ENCODE measurements around the gene TREML4. TPM values are rescaled to one million over a fixed set of nuclear protein-coding genes. Genes with fewer than 3 reads are reported as not detected.

The TREML4 gene
- total and polyA plus RNA-seq, 2 of the 4 experiments (the other 2 are of a cell fraction): not detected

DNA sequence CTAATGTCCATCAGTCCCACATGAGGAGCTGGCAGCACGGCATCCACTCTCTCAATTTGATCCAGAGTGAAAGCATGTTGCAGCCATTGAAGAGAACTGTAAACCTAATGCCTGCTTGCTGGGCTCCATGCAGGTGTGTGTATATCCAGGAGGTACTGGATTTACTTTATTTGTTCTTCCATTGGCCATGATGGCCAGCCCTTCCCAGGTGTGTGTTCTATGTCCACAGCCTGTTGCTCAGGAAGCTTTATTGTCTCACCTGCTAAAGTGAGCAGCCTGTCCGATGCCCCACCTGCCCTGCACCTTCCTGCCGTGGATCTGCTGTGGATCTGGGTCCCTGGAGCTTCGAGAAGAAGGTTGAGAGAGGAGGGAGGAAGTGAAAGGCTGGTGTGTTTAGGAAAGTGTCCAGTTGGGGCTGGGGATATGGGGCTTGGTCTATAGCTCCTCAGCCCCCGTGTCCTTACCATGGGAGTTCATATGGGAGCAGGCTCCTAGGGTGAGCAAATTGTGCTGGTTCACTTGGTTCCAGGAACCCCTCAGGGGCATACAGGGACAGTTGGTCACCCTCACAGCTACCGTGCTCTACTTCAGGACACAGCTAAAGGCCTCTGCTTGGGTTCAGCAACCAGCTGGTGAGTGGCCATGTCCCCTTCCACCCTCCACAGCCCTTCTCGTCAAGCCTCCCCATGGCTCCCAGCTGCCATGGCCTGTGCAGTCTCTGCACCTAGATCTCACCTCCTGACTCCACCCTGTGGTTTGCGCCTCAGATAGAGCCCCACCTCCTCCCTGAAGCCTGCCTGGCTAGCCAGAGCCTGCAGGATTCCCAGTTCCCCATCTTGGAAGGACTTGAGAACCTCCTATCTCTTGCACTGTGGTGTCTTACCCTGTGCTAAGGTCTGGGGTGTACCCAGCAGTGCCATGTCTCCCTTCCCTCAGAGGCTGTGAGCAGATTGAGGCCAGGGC, 39.9 kb upstream of the TREML4 start:
- H3K4me1 ChIP-seq (ENCODE audit: control insufficient read depth, insufficient read depth, low read length): no peaks in the 10 kb centered on the region
- in situ Hi-C loops (cut with MboI; ENCODE audit: low sequenced_read_pairs): loop anchor here (10.0 kb wide), 1 partner anchor 93 kb away; no protein-coding TSS in a partner anchor
- no peak overlapping the region for H4K91ac ChIP-seq (ENCODE audit: insufficient read depth, low read depth, low read length)
- no TSS peak for BruUV-seq (replicated peaks)
- H2BK20ac ChIP-seq (ENCODE audit: low read depth, low read length): no peak overlapping the region
- ChIA-PET POLR2A (ENCODE audit: unreplicated experiment) (no interaction called here), CTCF (interaction anchor here (0.6 kb wide), 1 partner anchor 14 kb away, joined by 9 read pairs; no protein-coding TSS in a partner anchor)
- no peak overlapping the region for H3K27ac ChIP-seq (ENCODE audit: insufficient read depth, low read length)
- 29% methylated on average over 1 of the region's 8 CpGs; no CpG with 5 or more reads in 1 of the 2 experiments for WGBS, 2 experiments (ENCODE audit: extremely low coverage in 2 of 2, insufficient read length in 1 of 2)
- dilution Hi-C loops (cut with HindIII; ENCODE audit: low sequenced_read_pairs, unreplicated experiment): no loop called here
- H3K23ac ChIP-seq (ENCODE audit: low read depth, low read length): no peak overlapping the region
- no peak overlapping the region for H3K56ac ChIP-seq (ENCODE audit: extremely low read depth, insufficient read depth, low read length)
- no peak overlapping the region for H4K5ac ChIP-seq (ENCODE audit: low read depth, low read length)
- H3K9ac ChIP-seq (ENCODE audit: low read depth, low read length): no peak overlapping the region
- no peak overlapping the region for H2BK15ac ChIP-seq (ENCODE audit: low read depth, low read length)
- H3K27me3 ChIP-seq (ENCODE audit: control insufficient read depth, insufficient read depth, low read length): peaks cover 21% of the 10 kb centered on the region
- H2AK5ac ChIP-seq (ENCODE audit: low read depth, low read length): no peak overlapping the region
- H3K18ac ChIP-seq (ENCODE audit: low read depth, low read length): no peak overlapping the region
- H3K36me3 ChIP-seq (ENCODE audit: control insufficient read depth, insufficient read depth, low read length): no peaks in the 10 kb centered on the region
- H2AFZ ChIP-seq (replicated peaks; ENCODE audit: low read length, poor library complexity): no peak overlapping the region
- no peak overlapping the region for H2AK9ac ChIP-seq (replicated peaks; ENCODE audit: low read depth, low read length, poor library complexity)
- H3K14ac ChIP-seq (replicated peaks; ENCODE audit: low read depth, low read length): no peak overlapping the region
- H3K9me3 ChIP-seq (ENCODE audit: control insufficient read depth, insufficient read depth, low read length): peaks cover 3% of the 10 kb centered on the region
- H3K4me3 ChIP-seq (ENCODE audit: insufficient read depth, low read depth, low read length): no peak overlapping the region
- H4K8ac ChIP-seq (ENCODE audit: low read depth in 2 of 2, low read length in 2 of 2): no peak overlapping the region
- H4K20me1 ChIP-seq (ENCODE audit: insufficient read depth, low read length): no peaks in the 10 kb centered on the region
- H3K4ac ChIP-seq (ENCODE audit: low read depth, low read length): no peak overlapping the region
- no peaks in the 10 kb centered on the region for H3K79me1 ChIP-seq (ENCODE audit: low read depth in 1 of 2, low read length in 2 of 2)
- H3K4me2 ChIP-seq (ENCODE audit: low read depth, low read length): no peak overlapping the region
- ATAC-seq (ENCODE audit: low read depth) (no peak), DNase-seq (no peak)
- intact Hi-C loops (cut with micrococcal nuclease): no loop called here
- no peak overlapping the region for H2BK5ac ChIP-seq (ENCODE audit: low read depth, low read length, poor library complexity, severe bottlenecking)
- H3K9me1 ChIP-seq (ENCODE audit: insufficient read depth, low read length): no peaks in the 10 kb centered on the region
- no peak overlapping the region for H2BK120ac ChIP-seq (ENCODE audit: low read depth, low read length)
- TF ChIP-seq MAFK (IDR thresholded peaks at IDR 0.05; ENCODE audit: low read depth, low read length) (no peak), USF2 (IDR thresholded peaks at IDR 0.05; ENCODE audit: low read depth, low read length) (no peak), RAD21 (IDR thresholded peaks at IDR 0.05; ENCODE audit: low read length) (no peak), MXI1 (IDR thresholded peaks at IDR 0.05; ENCODE audit: borderline replicate concordance, low read depth, low read length) (no peak), NFE2L2 (IDR thresholded peaks at IDR 0.05; ENCODE audit: low read depth, low read length) (no peak), RFX5 (IDR thresholded peaks at IDR 0.05; ENCODE audit: low read depth, low read length) (no peak), RCOR1 (IDR thresholded peaks at IDR 0.05; ENCODE audit: insufficient replicate concordance, low read length) (no peak), CHD1 (IDR thresholded peaks at IDR 0.05; ENCODE audit: low read depth, low read length) (no peak), CTCF (conservative IDR thresholded peaks at IDR 0.05; ENCODE audit: low read depth, low read length) (no peak), POLR2A (IDR thresholded peaks at IDR 0.05; ENCODE audit: low read depth, low read length) (no peak), MAZ (IDR thresholded peaks at IDR 0.05; ENCODE audit: borderline replicate concordance, low read depth, low read length) (no peak), CEBPB (IDR thresholded peaks at IDR 0.05; ENCODE audit: low read depth, low read length) (no peak), FOS (IDR thresholded peaks at IDR 0.05; ENCODE audit: low read depth, low read length) (no peak)
- TF ChIP-seq, protein P1, sequence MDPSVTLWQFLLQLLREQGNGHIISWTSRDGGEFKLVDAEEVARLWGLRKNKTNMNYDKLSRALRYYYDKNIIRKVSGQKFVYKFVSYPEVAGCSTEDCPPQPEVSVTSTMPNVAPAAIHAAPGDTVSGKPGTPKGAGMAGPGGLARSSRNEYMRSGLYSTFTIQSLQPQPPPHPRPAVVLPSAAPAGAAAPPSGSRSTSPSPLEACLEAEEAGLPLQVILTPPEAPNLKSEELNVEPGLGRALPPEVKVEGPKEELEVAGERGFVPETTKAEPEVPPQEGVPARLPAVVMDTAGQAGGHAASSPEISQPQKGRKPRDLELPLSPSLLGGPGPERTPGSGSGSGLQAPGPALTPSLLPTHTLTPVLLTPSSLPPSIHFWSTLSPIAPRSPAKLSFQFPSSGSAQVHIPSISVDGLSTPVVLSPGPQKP (IDR thresholded peaks at IDR 0.05; ENCODE audit: borderline replicate concordance, low read depth, low read length): no peak
